ENCODE data around the gene TUBG2.

DNA sequence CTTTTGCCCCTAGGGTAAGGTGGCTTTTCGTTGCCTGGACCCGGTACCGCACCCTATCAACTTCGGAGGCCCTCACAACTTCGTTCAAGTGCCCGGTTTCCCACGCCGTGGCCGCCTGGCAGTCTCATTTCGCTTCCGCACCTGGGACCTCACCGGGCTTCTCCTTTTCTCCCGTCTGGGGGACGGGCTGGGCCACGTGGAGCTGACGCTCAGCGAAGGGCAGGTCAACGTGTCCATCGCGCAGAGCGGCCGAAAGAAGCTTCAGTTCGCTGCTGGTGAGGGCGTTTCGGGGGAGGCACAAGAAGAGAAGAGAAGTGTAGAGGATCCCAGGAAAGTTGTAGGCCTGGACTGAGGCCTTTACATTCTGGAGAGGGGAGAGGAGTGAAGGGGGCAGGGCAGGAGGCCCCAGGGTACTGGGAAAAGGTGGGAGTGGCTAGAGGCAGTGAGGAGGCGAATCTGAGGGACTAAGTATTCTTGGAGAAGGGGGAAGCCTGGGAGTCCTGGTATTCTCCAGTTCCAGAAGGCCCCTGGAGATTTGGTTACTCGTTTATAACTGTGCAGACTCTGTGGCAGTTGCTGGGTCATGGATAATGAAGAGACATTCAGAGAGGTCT is 28.7 kb downstream of the TUBG2 start:
- TF ChIP-seq SUZ12 (IDR thresholded peaks at IDR 0.05; ENCODE audit: extremely low read depth, insufficient read depth, insufficient read length): no peak
- no peak for TF ChIP-seq YY1 (IDR thresholded peaks at IDR 0.05; ENCODE audit: insufficient read depth, insufficient read length)
- TF ChIP-seq ZNF274 (IDR thresholded peaks at IDR 0.05; ENCODE audit: low read depth, low read length): no peak
